ENCODE measurements around the gene GNPTG. TPM values are rescaled to one million over a fixed set of nuclear protein-coding genes. Genes with fewer than 3 reads are reported as not detected.
A peak's percentile ranks its signal among the peaks of the same experiment; 100 is the strongest.

Gene GNPTG
- total and polyA plus RNA-seq, 2 of the 13 experiments (the other 11 are each of a cell fraction or from before 2014, with no cell fraction given), result 22.7 to 71.1 TPM

DNA sequence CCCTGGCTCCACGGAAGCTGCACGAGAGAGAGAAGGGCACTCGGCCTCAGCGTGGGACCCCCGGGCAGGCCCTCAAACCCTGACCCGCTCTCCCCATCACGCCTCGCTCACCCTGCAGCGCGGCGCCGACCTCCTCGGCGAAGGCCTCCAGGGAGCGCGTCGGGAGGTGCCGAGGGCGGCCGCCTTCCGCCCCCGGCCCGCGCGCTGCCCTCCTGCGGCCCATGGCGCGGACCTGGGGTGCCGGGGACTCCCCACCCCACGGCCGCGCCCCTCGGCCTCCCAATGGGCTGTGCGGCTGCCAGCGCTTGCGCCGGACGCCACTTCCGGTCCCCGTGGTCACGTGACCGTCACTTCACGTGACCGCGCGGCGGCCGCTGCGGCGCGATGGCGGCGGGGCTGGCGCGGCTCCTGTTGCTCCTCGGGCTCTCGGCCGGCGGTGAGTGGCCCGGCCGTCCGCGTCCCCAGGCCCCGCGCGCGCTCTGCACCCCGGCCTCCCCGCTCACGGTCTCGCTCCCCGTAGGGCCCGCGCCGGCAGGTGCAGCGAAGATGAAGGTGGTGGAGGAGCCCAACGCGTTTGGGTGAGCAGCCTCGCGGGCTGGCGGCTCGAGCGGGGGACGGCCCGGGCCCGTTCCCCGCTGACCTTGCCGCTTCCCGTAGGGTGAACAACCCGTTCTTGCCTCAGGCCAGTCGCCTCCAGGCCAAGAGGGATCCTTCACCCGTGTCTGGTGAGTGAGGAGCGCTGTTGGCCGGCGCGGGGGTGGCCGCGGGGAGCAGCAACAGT is at the start of gene GNPTG, which contains the start of gene TSR3 (continued):
- TF ChIP-seq ZNF7 (CRISPR knock-in tag; IDR thresholded peaks at IDR 0.05) (no peak), ZNF431 (CRISPR knock-in tag; IDR thresholded peaks at IDR 0.05; ENCODE audit: borderline replicate concordance, low read depth) (peak; percentile 64; the same call in 1 of the 2 replicates), ZNF354B (CRISPR knock-in tag; IDR thresholded peaks at IDR 0.05) (no peak), FOSL1 (CRISPR knock-in tag; IDR thresholded peaks at IDR 0.05; ENCODE audit: borderline replicate concordance) (no peak), HDAC1 (CRISPR knock-in tag; IDR thresholded peaks at IDR 0.05) (peak; percentile 99), MLXIP (CRISPR knock-in tag; IDR thresholded peaks at IDR 0.05; ENCODE audit: borderline replicate concordance) (no peak), ZNF207 (IDR thresholded peaks at IDR 0.05; ENCODE audit: borderline replicate concordance) (no peak), RAD51 (IDR thresholded peaks at IDR 0.05; ENCODE audit: borderline replicate concordance) (peak; percentile 94), HOXA9 (CRISPR knock-in tag; IDR thresholded peaks at IDR 0.05; ENCODE audit: borderline replicate concordance) (0 out of 2 replicates have a peak, but pooled peaks have one; percentile 29), KLF9 (CRISPR knock-in tag; IDR thresholded peaks at IDR 0.05; ENCODE audit: low read depth) (no peak), NFKBIZ (CRISPR knock-in tag; IDR thresholded peaks at IDR 0.05) (no peak), RBFOX2 (IDR thresholded peaks at IDR 0.05; ENCODE audit: low read depth, low read length) (peak; percentile 89), ZBTB21 (CRISPR knock-in tag; IDR thresholded peaks at IDR 0.05) (no peak), TCF7 (IDR thresholded peaks at IDR 0.05; ENCODE audit: low read depth) (no peak), SMARCC2 (IDR thresholded peaks at IDR 0.05) (no peak), RARA (CRISPR knock-in tag; IDR thresholded peaks at IDR 0.05) (no peak), ZFYVE20 (CRISPR knock-in tag; IDR thresholded peaks at IDR 0.05; ENCODE audit: borderline replicate concordance, low read depth) (no peak), XRCC5 (optimal IDR thresholded peaks at IDR 0.05; ENCODE audit: low read length) (no peak), SRSF1 (optimal IDR thresholded peaks at IDR 0.05; ENCODE audit: low read depth, low read length) (no peak), MTA1 (CRISPR knock-in tag; IDR thresholded peaks at IDR 0.05; ENCODE audit: borderline replicate concordance) (no peak), HOXA7 (CRISPR knock-in tag; IDR thresholded peaks at IDR 0.05) (no peak), RFXANK (CRISPR knock-in tag; IDR thresholded peaks at IDR 0.05) (no peak), ZNF75D (CRISPR knock-in tag; IDR thresholded peaks at IDR 0.05; ENCODE audit: borderline replicate concordance) (no peak), ZNF790 (CRISPR knock-in tag; IDR thresholded peaks at IDR 0.05; ENCODE audit: borderline replicate concordance) (no peak)
- TF ChIP-seq, protein P1, sequence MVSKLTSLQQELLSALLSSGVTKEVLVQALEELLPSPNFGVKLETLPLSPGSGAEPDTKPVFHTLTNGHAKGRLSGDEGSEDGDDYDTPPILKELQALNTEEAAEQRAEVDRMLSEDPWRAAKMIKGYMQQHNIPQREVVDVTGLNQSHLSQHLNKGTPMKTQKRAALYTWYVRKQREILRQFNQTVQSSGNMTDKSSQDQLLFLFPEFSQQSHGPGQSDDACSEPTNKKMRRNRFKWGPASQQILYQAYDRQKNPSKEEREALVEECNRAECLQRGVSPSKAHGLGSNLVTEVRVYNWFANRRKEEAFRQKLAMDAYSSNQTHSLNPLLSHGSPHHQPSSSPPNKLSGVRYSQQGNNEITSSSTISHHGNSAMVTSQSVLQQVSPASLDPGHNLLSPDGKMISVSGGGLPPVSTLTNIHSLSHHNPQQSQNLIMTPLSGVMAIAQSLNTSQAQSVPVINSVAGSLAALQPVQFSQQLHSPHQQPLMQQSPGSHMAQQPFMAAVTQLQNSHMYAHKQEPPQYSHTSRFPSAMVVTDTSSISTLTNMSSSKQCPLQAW (CRISPR knock-in tag; IDR thresholded peaks at IDR 0.05), result no peak
- TF ChIP-seq, protein P2, sequence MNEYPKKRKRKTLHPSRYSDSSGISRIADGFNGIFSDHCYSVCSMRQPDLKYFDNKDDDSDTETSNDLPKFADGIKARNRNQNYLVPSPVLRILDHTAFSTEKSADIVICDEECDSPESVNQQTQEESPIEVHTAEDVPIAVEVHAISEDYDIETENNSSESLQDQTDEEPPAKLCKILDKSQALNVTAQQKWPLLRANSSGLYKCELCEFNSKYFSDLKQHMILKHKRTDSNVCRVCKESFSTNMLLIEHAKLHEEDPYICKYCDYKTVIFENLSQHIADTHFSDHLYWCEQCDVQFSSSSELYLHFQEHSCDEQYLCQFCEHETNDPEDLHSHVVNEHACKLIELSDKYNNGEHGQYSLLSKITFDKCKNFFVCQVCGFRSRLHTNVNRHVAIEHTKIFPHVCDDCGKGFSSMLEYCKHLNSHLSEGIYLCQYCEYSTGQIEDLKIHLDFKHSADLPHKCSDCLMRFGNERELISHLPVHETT (CRISPR knock-in tag; conservative IDR thresholded peaks at IDR 0.05), result peak; percentile 74; the same call in 1 of the 2 replicates
